ENCODE data around the gene TNS3. TPM values are rescaled to one million over a fixed set of nuclear protein-coding genes. Genes with fewer than 3 reads are reported as not detected.
"Not testable (repeated sequence)": the region's sequence is repeated elsewhere in the genome, so short reads cannot be mapped to it uniquely, and the experiment has no call there.

TNS3 gene
- total and polyA plus RNA-seq, 10 donors: 17.7 to 247 (median 147) TPM

DNA sequence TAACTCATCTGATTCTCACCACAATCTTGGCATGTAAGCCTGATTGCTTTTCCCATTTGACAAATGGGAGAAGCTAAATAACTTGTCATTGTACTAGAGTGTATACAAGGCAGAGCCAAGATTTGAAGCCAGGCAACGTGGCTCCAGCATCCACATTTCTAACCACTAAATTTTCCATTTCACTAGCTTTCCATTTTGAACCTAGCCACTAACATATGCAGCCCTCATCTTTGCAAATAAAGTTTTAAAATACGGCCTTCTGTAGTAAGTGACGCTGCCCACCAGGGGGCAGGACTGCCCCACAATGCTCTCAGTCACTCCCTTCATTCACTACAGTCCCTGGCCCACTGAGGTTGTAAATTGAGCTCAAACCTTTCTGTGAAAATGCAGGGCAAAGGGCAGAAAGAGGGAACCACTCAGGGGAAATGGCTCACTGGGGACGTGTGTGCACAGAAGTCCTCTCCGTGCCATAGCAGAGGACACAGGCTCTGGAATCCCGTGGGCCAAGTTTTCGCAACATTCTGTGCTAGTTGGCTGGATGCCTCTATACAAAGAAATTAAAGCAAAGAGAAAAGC is 315.7 kb downstream of the TNS3 start:
- DNase-seq: peak; percentile 79
- TF ChIP-seq POLR2A (IDR thresholded peaks at IDR 0.05) (no peak), POLR2AphosphoS5 (IDR thresholded peaks at IDR 0.05) (peak in 1 of 3 donors; percentile 48)
- TF ChIP-seq, protein P1, sequence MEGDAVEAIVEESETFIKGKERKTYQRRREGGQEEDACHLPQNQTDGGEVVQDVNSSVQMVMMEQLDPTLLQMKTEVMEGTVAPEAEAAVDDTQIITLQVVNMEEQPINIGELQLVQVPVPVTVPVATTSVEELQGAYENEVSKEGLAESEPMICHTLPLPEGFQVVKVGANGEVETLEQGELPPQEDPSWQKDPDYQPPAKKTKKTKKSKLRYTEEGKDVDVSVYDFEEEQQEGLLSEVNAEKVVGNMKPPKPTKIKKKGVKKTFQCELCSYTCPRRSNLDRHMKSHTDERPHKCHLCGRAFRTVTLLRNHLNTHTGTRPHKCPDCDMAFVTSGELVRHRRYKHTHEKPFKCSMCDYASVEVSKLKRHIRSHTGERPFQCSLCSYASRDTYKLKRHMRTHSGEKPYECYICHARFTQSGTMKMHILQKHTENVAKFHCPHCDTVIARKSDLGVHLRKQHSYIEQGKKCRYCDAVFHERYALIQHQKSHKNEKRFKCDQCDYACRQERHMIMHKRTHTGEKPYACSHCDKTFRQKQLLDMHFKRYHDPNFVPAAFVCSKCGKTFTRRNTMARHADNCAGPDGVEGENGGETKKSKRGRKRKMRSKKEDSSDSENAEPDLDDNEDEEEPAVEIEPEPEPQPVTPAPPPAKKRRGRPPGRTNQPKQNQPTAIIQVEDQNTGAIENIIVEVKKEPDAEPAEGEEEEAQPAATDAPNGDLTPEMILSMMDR (IDR thresholded peaks at IDR 0.05 in 8 of 11, conservative IDR thresholded peaks at IDR 0.05 in 3 of 11): peak; percentile 46 to 89 (median 80)
- H3K27ac ChIP-seq: peak overlapping the region in 5 of 8 donors; percentile 33 to 39 (median 36)
- intact Hi-C loops (cut with DNase I; ENCODE audit: low total_unique reads): loop anchor here (5.0 kb wide), 1 partner anchor 551 kb away; no protein-coding TSS in a partner anchor
- WGBS, 5 donors: 22 to 36% (median 29%) methylated on average over 7 of the region's 7 CpGs
- H3K4me3 ChIP-seq: no peak overlapping the region
- H3K27me3 ChIP-seq (replicated peaks in 1 of 7): no peaks in the 10 kb centered on the region
- H3K9me3 ChIP-seq: peaks cover 0 to 19% (median 17%) of the 10 kb centered on the region in 8 donors
- no peaks in the 10 kb centered on the region for H3K36me3 ChIP-seq
- H3K4me1 ChIP-seq: peaks cover 0 to 11% (median 4%) of the 10 kb centered on the region in 6 donors

DNA sequence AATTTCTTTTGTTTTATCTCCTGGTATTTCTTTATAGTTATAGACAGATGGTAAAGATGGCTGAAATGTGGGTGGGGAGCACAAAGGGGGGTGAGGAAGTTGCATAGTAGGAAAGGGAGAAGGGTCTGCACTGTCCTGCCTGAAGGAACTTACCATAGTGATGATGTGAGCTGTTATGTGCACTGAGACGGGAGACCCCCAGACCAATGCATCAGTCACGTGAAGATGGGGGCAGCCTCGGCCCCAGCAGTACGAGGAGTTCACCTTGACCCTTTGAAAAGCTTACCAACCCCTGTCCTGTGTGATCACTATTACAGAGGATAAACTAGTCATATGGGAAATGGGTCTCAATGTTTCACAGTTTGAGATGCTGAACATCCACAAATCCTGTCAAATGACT is 316.3 kb downstream of the TNS3 start:
- Histone ChIP-seq H3K36me3 (no peaks in the 10 kb centered on the region), H3K4me1 (peaks cover 0 to 11% (median 4%) of the 10 kb centered on the region in 6 donors), H3K27me3 (replicated peaks in 1 of 7) (no peaks in the 10 kb centered on the region), H3K27ac (peak overlapping the region in 4 of 8 donors; percentile 33 to 39 (median 36)), H3K4me3 (no peak overlapping the region), H3K9me3 (peaks cover 0 to 19% (median 17%) of the 10 kb centered on the region in 8 donors)
- no peak for DNase-seq
- intact Hi-C loops (cut with DNase I; ENCODE audit: low total_unique reads): loop anchor here (5.0 kb wide), 1 partner anchor 552 kb away; no protein-coding TSS in a partner anchor
- 86 to 94% (median 91%) methylated on average over 4 of the region's 4 CpGs for WGBS, 5 donors
- TF ChIP-seq POLR2A (IDR thresholded peaks at IDR 0.05) (no peak), POLR2AphosphoS5 (IDR thresholded peaks at IDR 0.05) (no peak)
- TF ChIP-seq, protein P1 (IDR thresholded peaks at IDR 0.05 in 8 of 11, conservative IDR thresholded peaks at IDR 0.05 in 3 of 11): no peak

DNA sequence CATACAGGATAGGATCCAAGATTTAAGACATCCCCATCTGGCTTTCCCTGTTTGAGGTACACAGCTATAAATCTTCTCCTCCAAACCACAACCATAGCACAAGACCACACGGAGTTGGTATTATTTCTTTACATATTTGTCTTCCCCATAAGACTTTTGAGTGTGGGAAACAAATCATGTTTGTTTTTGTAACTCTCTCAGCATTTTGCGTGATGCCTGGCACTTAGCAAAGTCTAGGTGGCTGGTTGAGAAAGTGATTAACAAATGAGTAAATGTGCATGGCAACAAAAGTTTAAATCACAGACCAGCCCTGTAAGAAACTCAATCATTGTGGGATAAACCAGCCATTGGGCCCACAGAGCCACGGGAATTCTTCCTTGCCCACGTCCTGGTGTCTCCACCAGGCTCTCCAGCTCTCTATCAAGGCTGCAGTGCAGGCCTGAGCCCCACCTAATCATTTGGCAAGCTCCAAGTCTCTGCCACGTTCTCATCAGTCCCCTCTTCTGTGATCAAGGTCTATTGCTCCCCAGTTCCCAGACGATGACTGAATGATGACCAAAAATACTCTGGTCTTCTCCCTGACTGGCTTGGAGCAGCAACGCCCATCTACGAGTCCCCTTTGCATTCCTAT is 317.8 kb downstream of the TNS3 start:
- no peak overlapping the region for H3K27ac ChIP-seq
- H3K36me3 ChIP-seq: no peaks in the 10 kb centered on the region
- H3K27me3 ChIP-seq (replicated peaks in 1 of 7): no peaks in the 10 kb centered on the region
- H3K9me3 ChIP-seq: peaks cover 0 to 14% (median 11%) of the 10 kb centered on the region in 8 donors
- peaks cover 0 to 11% (median 4%) of the 10 kb centered on the region in 6 donors for H3K4me1 ChIP-seq
- 68 to 85% (median 78%) methylated on average over 7 to 8 of the region's 8 CpGs for WGBS, 5 donors
- DNase-seq: no peak
- TF ChIP-seq, protein P1 (IDR thresholded peaks at IDR 0.05 in 8 of 11, conservative IDR thresholded peaks at IDR 0.05 in 3 of 11): no peak
- no peak for TF ChIP-seq POLR2AphosphoS5 (IDR thresholded peaks at IDR 0.05)
- TF ChIP-seq POLR2A (IDR thresholded peaks at IDR 0.05): no peak
- no peak overlapping the region for H3K4me3 ChIP-seq
- intact Hi-C loops (cut with DNase I; ENCODE audit: low total_unique reads): no loop called here

DNA sequence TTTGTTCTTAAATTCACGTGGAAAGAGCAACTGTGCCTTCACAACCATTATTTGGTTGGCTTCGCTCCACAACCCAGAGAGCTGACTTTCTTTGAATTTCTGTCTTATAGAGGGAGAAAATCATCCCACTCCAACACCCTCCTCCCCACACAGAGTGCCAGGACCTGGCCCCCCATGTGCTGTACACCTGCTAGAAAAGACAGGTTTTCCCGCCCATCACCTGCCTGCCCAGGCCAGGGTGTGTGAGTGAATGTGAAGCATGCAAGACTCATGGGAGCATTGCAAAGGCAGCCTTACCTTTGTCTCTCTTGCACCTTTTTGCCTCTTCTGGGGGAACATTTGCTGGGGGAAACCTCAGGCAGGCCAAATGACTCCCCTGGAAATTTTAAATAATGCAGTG is 319.0 kb downstream of the TNS3 start:
- intact Hi-C loops (cut with DNase I; ENCODE audit: low total_unique reads): no loop called here
- Histone ChIP-seq H3K9me3 (peaks cover 0 to 2% (median under 1%) of the 10 kb centered on the region in 8 donors), H3K36me3 (no peaks in the 10 kb centered on the region), H3K27me3 (replicated peaks in 1 of 7) (no peaks in the 10 kb centered on the region), H3K27ac (no peak overlapping the region), H3K4me1 (peaks cover 0 to 11% (median 4%) of the 10 kb centered on the region in 6 donors), H3K4me3 (no peak overlapping the region)
- DNase-seq: no peak
- 89 to 95% (median 92%) methylated on average over 3 of the region's 3 CpGs for WGBS, 5 donors
- TF ChIP-seq, protein P1 (IDR thresholded peaks at IDR 0.05 in 8 of 11, conservative IDR thresholded peaks at IDR 0.05 in 3 of 11): no peak
- TF ChIP-seq POLR2A (IDR thresholded peaks at IDR 0.05) (no peak), POLR2AphosphoS5 (IDR thresholded peaks at IDR 0.05) (no peak)

DNA sequence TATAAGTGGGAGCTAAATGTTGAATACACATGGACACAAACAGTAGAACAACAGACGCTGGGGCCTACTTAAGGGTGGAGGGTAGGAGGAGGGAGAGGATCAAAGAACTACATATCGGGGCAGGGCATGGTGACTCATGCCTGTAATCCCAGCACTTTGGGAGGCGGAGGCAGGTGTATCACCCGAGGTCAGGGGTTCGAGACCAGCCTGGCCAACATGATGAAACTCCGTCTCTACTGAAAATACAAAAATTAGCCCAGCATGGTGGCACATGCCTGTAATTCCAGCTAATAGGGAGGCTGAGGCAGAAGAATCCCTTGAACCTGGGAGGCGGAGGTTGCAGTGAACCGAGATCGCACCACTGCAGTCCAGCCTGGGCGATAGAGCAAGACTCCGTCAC is 319.8 kb downstream of the TNS3 start:
- H3K27me3 ChIP-seq (replicated peaks in 1 of 7); DNase-seq; H3K27ac ChIP-seq; H3K9me3 ChIP-seq; intact Hi-C loops (cut with DNase I; ENCODE audit: low total_unique reads); H3K36me3 ChIP-seq; H3K4me3 ChIP-seq: not testable (repeated sequence)
- WGBS, 5 donors: 93 to 98% (median 95%) methylated on average over 11 of the region's 11 CpGs
- peaks cover 0 to 11% (median 4%) of the 10 kb centered on the region in 6 donors for H3K4me1 ChIP-seq

All from spleen (tissue), 11 donors.